ENCODE data around the gene GDPD5.

- no peak for TF ChIP-seq CTCF (IDR thresholded peaks at IDR 0.05; ENCODE audit: low read length)
- TF ChIP-seq EZH2 (IDR thresholded peaks at IDR 0.05; ENCODE audit: borderline replicate concordance, low read length): no peak
These were observed 37.2 kb upstream of the GDPD5 start for GRCh38 chr11:75562836-75563484.
